Measurements from ENCODE around the gene NDC1. TPM values are rescaled to one million over a fixed set of nuclear protein-coding genes. Genes with fewer than 3 reads are reported as not detected.
"Not testable (repeated sequence)": the region's sequence is repeated elsewhere in the genome, so short reads cannot be mapped to it uniquely, and the experiment has no call there.

The NDC1 gene
- total RNA-seq, 1 donor from 2014 or later = 20.6 TPM

GRCh38 chr1:53822931-53823330 is 15.2 kb downstream of the NDC1 start:
- no peak overlapping the region for H3K27ac Mint-ChIP-seq
- H3K27me3 Mint-ChIP-seq (ENCODE audit: low read depth) = no peaks in the 10 kb centered on the region
- H3K4me3 Mint-ChIP-seq = no peak overlapping the region

GRCh38 chr1:53821380-53821779 is 16.7 kb downstream of the NDC1 start:
- H3K9me3 Mint-ChIP-seq = peaks cover 11% of the 10 kb centered on the region
- H3K27me3 Mint-ChIP-seq (ENCODE audit: low read depth) = no peaks in the 10 kb centered on the region
- no peak overlapping the region for H3K27ac Mint-ChIP-seq
- DNase-seq (ENCODE audit: low spot score in 2 of 2, unreplicated experiment in 2 of 2) = no peak
- TF ChIP-seq CTCF (IDR thresholded peaks at IDR 0.05; ENCODE audit: unreplicated experiment) = no peak
- no peaks in the 10 kb centered on the region for H3K4me1 Mint-ChIP-seq
- no peak overlapping the region for H3K4me3 Mint-ChIP-seq
- H3K36me3 Mint-ChIP-seq = peaks cover 22% of the 10 kb centered on the region

More at GRCh38 chr1:53822931-53823330, 15.2 kb downstream of the NDC1 start:
- no peak for TF ChIP-seq CTCF (IDR thresholded peaks at IDR 0.05; ENCODE audit: unreplicated experiment)
- Mint-ChIP-seq H3K4me1 (no peaks in the 10 kb centered on the region), H3K36me3 (peaks cover 15% of the 10 kb centered on the region), H3K9me3 (no peaks in the 10 kb centered on the region)
- no peak for DNase-seq (ENCODE audit: low spot score in 2 of 2, unreplicated experiment in 2 of 2)

- H3K36me3 Mint-ChIP-seq = peaks cover 39% of the 10 kb centered on the region
- no peak for TF ChIP-seq CTCF (IDR thresholded peaks at IDR 0.05; ENCODE audit: unreplicated experiment)
- H3K4me1 Mint-ChIP-seq = no peaks in the 10 kb centered on the region
- H3K9me3 Mint-ChIP-seq = peaks cover 29% of the 10 kb centered on the region
- no peak overlapping the region for H3K27ac Mint-ChIP-seq
- no peak overlapping the region for H3K4me3 Mint-ChIP-seq
- no peak for DNase-seq (ENCODE audit: low spot score in 2 of 2, unreplicated experiment in 2 of 2)
- H3K27me3 Mint-ChIP-seq (ENCODE audit: low read depth) = no peaks in the 10 kb centered on the region
Observed at GRCh38 chr1:53819387-53819786, 18.7 kb downstream of the NDC1 start.

- peaks cover 64% of the 10 kb centered on the region for H3K36me3 Mint-ChIP-seq
- H3K27me3 Mint-ChIP-seq (ENCODE audit: low read depth) = not testable (repeated sequence)
Observed at GRCh38 chr1:53816584-53816983, 21.5 kb downstream of the NDC1 start.

GRCh38 chr1:53815484-53815883 is 22.6 kb downstream of the NDC1 start:
- Mint-ChIP-seq H3K9me3 (peaks cover 54% of the 10 kb centered on the region), H3K36me3 (peaks cover 75% of the 10 kb centered on the region)
- not testable (repeated sequence) for H3K27me3 Mint-ChIP-seq (ENCODE audit: low read depth); H3K4me3 Mint-ChIP-seq; H3K4me1 Mint-ChIP-seq; DNase-seq (ENCODE audit: low spot score in 2 of 2, unreplicated experiment in 2 of 2); H3K27ac Mint-ChIP-seq

More at GRCh38 chr1:53816584-53816983, 21.5 kb downstream of the NDC1 start:
- peaks cover 54% of the 10 kb centered on the region for H3K9me3 Mint-ChIP-seq
- H3K27ac Mint-ChIP-seq; DNase-seq (ENCODE audit: low spot score in 2 of 2, unreplicated experiment in 2 of 2); H3K4me3 Mint-ChIP-seq; H3K4me1 Mint-ChIP-seq: not testable (repeated sequence)

- TF ChIP-seq CTCF (IDR thresholded peaks at IDR 0.05; ENCODE audit: unreplicated experiment) = no peak
- H3K4me3 Mint-ChIP-seq = no peak overlapping the region
- no peaks in the 10 kb centered on the region for H3K27me3 Mint-ChIP-seq (ENCODE audit: low read depth)
- H3K27ac Mint-ChIP-seq = no peak overlapping the region
- H3K4me1 Mint-ChIP-seq = no peaks in the 10 kb centered on the region
- peaks cover 67% of the 10 kb centered on the region for H3K36me3 Mint-ChIP-seq
- DNase-seq (ENCODE audit: low spot score in 2 of 2, unreplicated experiment in 2 of 2) = no peak
- H3K9me3 Mint-ChIP-seq = peaks cover 43% of the 10 kb centered on the region
Observed at GRCh38 chr1:53811414-53811851, 26.7 kb downstream of the NDC1 start.

GRCh38 chr1:53810497-53810896 is 27.6 kb downstream of the NDC1 start:
- H3K27ac Mint-ChIP-seq = no peak overlapping the region

More at GRCh38 chr1:53810497-53810896, 27.6 kb downstream of the NDC1 start:
- no peak for TF ChIP-seq CTCF (IDR thresholded peaks at IDR 0.05; ENCODE audit: unreplicated experiment)
- Mint-ChIP-seq H3K27me3 (ENCODE audit: low read depth) (no peaks in the 10 kb centered on the region), H3K4me1 (no peaks in the 10 kb centered on the region), H3K4me3 (no peak overlapping the region), H3K36me3 (peaks cover 59% of the 10 kb centered on the region), H3K9me3 (peaks cover 34% of the 10 kb centered on the region)
- no peak for DNase-seq (ENCODE audit: low spot score in 2 of 2, unreplicated experiment in 2 of 2)
